Renal cortical epithelial cell (primary cell): Measurements from ENCODE around the gene DMAC2L. TPM values are rescaled to one million over a fixed set of nuclear protein-coding genes. Genes with fewer than 3 reads are reported as not detected.
"Not testable (repeated sequence)": the region's sequence is repeated elsewhere in the genome, so short reads cannot be mapped to it uniquely, and the experiment has no call there.

Experiments used
- DNase-seq: peaks from one replicate; pipeline ENCODE4 v3.0.0-alpha.2; 2011; ENCODE audit warnings: low read depth
- total RNA-seq: library from RNA; depleted of rRNA; stranded (reverse); fragments of >200 nt; gene quantifications from 2 replicates; pipeline ENCODE4 v1.2.3, GENCODE V29; 2014

Gene DMAC2L
- total RNA-seq, 1 donor from 2014 or later = 10.6 TPM

DNA sequence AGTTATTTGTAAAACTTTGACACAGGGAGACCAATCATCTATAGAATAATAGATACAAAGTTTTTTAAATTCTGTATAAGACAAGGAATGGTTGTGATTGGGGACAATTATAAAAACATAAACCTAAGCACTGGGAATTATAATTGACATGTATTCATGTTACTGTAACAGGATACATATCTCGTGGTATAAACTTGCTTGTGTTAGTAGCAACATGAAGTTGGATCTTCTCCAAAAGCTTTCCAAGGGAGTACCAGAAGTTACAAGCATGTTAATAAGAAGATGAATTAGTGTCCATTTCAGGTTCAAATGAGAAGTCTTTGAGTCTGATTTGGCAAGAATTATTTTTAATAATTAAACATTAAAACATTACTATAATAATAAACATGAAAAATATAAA is 42.4 kb downstream of the DMAC2L start:
- no peak for DNase-seq

DNA sequence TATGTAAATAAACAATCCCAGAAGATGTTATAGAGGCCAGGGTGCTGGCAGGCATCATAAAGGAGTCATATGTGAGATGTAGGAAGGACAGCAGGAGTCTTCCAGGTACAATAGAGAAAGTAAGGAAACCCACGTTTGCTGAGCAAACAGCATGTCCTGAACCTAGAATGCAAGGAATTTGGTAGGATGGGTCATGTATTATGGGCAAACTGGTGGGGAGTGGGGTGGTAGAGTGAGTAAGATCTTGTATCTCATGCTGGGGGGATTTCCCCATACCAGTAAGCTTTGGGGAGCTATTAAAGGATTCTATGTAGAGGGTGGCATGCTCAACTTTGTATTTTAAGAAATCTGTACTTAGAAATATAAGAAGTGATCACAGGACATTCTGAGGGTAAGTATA is 43.6 kb downstream of the DMAC2L start:
- DNase-seq = no peak

DNA sequence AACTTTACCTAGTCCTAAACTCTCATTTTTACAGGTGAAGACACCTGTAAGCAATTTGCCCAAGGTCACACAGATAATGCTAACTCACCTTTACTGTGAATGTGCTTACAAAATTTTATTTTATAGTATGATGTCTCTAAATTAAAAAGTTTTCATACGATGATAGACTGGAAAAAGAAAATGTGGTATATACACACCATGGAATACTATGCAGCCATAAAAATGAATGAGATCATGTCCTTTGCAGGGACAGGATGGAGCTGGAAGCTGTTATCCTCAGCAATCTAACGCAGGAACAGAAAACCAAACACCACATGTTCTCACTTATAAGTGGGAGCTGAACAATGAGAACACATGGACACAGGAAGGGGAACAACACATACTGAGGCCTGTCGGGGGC is 44.2 kb downstream of the DMAC2L start:
- not testable (repeated sequence) for DNase-seq

DNA sequence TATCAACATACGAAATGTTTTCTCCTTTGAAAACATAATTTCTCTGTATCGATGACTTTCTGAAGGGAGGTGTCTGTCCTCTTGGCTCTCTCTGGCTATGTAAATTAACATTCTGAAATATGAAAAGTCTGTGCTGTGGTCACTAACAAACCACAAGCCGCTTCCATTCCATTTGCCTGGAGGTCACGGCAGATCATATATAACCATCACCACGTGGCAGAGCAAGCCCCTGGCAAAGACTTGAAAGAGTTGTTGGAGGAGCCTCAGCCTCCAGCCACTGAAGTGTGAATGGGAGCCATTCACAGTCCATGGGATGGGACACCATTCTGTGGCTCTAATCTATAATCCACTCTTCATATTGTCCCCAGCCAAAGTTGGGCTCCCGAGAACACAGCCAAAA is 45.0 kb downstream of the DMAC2L start:
- DNase-seq = no peak

DNA sequence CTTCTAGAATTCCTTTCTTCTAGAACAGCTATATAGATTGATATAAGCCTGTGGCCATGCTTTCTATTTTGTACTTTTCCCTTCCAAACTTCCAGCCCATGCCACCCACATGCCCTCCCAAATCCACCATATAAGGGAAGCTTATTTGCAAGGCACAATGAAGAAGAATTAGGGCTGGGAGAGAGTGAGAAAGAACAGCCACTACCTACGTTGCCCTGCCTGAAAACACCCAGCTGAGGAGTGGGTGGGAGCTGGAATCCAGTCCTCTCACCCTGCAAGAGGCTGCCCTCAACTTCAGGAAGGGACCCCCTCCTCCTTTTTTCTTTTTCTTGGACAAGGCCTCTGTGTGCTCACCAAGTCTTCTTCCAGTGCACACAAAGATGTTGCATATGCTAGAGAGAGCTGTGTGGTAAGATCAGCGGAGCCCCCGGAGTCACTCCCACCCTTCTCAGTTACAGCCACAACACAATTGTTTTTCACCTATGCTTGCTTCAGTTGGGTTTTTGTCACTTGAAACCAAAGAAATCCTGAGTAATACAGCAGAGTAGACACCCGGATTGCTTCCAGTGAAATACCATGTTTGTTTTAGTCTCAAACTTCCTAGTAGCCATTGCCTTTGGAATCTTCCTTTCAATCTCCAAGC is 45.8 kb downstream of the DMAC2L start:
- no peak for DNase-seq

DNA sequence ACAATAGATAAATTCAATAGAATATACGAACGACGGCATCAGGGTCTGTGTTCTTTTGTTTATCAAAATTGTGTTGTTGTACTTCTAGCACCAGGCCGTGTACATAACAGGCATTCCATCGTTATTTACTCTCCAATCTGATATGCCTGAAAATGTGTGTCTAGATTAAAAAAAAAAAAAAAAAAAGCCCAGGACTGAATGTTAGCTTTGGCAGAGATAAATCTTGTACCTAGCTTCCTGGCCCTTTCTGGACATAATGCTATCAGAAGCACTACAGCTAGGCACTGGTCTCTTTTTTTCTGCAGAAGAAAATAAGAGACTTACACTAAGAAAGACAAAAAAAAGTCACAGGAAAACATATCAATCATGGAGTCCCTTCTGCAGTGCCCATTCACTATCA is 47.5 kb downstream of the DMAC2L start:
- DNase-seq = no peak

DNA sequence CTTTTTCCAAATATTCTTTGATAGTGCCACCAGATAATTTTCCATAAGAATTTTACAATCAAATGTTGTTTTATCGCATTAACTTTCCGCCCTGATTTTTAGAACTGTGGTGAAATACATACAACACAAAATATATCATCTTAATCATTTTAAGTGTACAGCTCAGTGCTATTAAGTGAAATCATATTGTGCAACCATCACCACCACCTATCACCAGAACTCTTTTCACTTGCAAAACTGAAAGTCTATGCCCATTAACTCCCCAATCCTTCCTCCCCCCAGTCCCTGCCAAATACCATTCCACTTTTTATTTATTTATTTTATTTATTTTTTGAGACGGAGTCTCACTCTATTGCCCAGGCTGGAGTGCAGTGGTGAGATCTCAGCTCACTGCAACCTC is 48.0 kb downstream of the DMAC2L start:
- no peak for DNase-seq

DNA sequence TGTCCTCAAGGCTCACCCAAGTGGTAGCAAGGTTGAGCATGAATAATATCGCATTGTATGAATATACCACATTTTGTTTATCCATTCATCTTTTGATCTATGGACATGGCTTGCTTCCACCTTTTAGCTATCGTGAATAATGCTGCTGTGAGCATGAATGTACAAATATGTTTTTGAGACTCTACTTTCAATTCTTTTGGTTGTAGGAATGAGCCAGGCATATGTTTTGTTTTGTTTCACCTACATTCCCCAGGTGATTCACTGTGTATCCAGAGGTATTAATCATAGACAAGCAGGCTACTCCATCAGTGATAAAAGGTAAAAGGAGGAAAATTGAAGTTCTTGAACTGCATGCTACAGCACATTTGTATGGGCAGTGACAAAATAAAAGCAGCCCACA is 48.7 kb downstream of the DMAC2L start:
- DNase-seq = peak; percentile 42

DNA sequence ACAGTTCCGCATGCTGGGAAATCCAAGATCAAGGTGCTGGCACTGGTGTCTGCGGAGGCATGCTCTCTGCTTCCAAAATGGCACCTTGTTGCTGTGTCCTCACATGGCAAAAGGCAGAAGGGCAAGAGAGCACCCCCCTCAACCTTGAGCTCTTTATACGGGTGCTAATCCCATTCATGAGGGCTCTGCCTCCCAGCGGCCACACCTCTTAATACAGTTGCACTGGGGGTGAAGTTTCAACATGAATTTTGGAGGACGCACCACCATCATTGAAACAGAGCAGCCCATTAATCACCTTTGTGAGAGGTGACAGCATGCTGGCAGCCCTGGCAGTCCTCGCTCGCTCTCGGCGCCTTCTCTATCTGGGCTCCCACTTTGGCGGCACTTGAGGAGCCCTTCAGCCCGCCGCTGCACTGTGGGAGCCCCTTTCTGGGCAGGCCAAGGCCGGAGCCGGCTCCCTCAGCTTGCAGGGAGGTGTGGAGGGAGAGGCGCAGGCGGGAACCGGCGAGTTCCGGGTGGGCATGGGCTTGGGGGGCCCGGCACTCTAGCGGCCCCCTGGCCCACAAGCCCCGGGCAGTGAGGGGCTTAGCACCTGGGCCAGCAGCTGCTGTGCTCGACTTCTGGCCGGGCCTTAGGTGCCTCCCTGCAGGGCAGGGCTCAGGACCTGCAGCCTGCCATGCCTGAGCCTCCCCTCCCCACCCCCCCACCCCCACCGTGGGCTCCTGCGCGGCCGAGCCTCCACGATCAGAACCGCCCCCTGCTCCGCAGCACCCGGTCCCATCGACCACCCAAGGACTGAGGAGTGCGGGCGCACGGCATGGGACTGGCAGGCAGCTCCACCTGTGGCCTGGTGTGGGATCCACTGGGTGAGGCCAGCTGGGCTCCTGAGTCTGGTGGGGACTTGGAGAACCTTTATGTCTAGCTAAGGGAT is 49.6 kb downstream of the DMAC2L start:
- DNase-seq = not testable (repeated sequence)

DNA sequence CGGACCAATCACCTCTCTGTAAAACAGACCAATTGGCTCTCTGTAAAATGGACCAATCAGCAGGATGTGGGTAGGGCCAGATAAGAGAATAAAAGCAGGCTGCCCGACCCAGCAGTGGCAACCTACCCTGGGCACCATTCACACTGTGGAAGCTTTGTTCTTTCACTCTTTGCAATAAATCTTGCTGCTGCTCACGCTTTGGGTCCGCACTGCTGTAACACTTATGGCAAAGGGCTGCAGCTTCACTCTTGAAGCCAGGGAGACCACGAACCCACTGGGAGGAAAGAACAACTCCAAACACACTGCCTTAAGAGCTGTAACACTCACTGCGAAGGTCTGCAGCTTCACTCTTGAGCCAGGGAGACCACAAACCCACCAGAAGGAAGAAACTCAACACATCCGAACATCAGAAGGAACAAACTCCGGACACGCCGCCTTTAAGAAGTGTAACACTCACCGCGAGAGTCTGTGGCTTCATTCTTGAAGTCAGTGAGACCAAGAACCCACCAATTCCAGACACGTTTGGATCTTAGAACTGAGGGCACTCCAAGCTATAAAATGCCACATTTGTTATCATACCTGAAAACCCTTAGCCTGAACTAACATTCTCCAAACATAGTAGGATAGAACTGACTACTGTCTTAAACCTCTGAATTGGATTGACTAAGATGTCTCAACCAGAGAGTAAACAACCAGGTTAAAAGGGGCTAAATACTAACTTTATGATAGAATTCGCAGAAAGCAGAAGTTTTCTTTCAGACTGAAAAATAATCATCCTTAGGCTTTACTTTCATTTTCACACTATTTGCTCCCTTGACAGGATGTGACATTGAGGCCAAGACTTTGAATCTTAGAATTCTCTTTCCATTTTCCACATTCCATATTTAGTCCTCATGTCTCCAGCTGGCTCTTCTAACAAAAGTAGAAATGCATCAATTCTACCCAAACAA is 50.9 kb downstream of the DMAC2L start:
- DNase-seq = no peak

DNA sequence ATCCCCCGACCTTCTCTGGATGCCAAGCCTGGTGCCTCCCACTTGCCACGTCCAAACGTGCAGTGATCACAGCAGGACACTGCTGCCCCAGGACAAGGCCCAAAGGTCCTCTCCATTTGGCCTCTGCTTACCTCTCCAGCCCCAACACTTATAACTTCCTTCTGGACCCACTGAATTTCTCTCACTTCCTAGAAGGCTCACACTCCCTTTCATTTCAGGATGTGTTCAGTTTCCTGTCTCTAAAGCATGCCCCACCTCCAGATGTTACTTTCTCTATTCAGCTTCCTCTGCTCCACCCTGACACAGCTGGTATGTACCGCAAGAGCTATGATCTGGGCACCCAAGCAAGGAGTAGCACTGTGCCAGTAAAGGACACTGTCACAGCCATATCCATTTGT is 51.6 kb downstream of the DMAC2L start:
- DNase-seq = no peak

DNA sequence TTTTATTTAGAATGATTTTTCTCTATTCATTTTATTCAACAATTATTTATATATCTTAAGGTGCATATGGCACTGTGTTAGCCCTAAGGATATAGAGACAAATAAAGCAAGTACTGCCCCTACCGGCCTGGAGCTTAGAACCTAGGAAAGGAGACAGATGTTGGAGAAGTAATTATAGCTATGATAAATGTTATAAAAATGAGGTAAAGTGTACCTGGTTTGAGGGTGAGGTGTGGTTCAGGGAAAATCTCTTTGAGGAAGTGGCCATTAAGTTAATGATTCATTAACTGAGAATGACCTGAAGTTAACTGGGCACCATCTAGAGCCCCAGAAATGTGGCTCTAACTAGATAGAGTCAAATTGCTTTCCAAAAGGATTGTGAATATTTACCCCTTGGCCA is 52.7 kb downstream of the DMAC2L start:
- peak; percentile 78 for DNase-seq

DNA sequence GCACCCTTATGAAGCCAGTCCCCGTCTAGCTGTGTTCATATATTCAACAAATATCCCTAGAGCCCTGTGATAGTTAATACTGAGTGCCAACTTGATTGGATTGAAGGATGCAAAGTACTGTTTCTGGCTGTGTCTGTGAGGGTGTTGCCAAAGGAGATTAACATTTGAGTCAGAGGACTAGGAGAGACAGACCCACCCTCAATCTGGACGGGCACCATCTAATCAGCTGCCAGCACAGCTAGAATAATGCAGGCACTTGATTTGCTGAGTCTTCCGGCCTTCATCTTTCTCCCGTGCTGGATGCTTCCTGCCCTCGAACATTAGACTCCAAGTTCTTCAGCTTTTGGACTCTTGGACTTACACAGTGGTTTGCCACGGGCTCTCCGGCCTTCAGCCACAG is 53.4 kb downstream of the DMAC2L start:
- DNase-seq = not testable (repeated sequence)

DNA sequence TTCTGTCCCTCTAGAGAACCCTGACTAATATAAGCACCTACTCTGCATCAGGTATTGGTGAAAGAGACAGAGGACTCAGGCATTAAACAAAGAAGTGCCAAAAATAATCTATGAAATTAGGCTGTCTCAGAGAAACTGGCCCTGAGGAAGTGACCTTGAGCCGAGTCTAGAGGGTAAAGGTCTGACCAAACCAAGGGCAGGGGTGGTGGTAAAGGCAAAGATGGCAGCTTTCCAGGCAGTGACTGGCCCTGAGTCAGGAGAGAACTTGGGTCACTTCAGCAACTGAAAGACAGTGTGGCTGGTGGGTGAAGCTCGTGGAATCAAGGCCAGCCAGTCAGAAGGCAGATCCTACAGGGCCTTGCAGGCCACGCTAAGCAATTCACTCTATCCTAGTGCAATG is 54.0 kb downstream of the DMAC2L start:
- peak; percentile 20 for DNase-seq

DNA sequence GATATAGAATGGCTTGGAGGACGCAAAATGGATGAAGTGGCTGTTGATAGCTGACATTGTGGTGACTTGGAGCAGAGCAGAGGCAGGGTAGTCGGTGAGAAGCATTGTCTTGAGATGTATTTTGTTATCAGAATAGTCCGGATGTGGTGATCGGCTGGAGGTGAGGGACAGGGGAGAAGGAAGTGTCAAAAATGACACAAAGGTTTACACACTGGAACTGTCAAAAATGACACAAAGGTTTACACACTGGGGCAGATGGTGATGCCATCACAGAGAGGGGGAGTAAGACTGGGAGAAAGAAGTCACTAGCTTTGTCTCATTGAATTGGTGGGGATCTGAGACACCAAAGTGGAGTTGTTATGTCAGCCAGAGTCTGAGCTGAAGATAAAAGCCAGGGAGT is 54.5 kb downstream of the DMAC2L start:
- DNase-seq = no peak

DNA sequence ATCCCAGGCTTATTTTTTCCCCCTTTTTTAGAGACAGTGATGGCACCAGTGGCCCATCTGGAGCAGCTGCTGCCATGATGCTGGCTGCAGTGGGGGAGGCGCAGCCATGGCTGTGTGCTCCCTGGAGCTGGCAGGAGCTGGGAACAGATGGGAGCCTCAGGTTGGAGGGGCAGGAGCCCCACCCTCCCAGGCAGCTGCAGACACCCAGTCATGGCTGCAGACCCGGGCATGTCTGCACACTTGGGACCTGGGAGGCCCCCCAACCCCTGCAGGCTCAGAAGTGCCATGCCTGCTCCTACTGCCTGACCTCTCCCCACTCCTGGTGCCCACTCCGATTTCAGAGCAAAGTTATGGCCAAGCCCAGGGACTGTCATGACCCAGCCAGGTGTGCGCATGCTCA is 59.4 kb downstream of the DMAC2L start:
- no peak for DNase-seq

DNA sequence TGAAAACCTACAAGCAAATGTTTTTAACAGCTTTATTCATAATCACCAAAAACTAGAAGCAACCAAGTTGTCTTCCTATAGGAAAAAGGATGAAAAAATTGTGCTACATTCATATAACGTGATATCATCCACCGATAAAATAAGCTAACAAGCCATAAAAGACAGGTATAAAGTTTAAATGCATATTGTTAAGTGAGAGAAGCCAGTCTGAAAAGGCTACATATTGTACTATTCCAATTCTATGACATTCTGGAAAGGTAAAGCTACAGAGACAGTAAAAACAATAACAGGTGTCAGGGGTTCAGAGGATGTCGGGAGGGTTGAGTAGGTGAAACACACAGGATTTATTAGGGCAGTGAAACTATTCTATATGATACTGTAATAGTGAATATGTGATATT is 61.8 kb downstream of the DMAC2L start:
- no peak for DNase-seq

DNA sequence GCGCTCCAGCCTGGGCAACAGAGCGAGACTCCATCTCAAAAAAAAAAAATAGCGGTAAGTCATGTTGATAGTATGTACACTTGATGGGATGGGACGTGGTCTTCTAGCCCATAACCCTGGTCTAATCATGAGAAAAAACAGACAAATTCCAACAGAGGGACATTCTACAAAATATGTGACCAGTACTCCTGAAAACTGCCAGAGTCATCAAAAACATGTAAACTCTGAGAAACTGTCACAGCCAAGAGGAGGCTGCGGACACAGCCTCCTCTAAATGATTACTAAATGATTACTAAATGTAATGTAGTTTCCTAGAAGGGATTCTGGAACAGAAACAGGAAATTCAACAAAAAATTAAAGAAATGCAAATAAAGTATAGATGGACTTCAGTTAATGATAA is 63.6 kb downstream of the DMAC2L start:
- DNase-seq = no peak
